B cell (primary cell): ENCODE data around the gene EXOC3. TPM values are rescaled to one million over a fixed set of nuclear protein-coding genes. Genes with fewer than 3 reads are reported as not detected.

Source experiments
- ATAC-seq: fragments of 200-7000 bp; cut with Tn5 transposase; one replicate; pipeline ENCODE4 v1.10.0; 2021; ENCODE audit warnings: low read depth, mild to moderate bottlenecking, moderate number of reproducible peaks, moderate library complexity
- CTCF ChIA-PET: fragments of 350-600 bp; sonication (Branson Sonifier 250); formaldehyde crosslinking; loops from one replicate; lab custom pipeline; 2021; ENCODE audit warnings: antibody characterized with exemption, inconsistent platforms; lab: Charles Lee
- POLR2A ChIA-PET: fragments of 350-600 bp; sonication (Branson Sonifier 250); formaldehyde crosslinking; loops from one replicate; lab custom pipeline; 2021; ENCODE audit warnings: antibody characterized with exemption; lab: Charles Lee
- DNase-seq: peaks from one replicate; pipeline ENCODE4 v3.0.0; 2013
- H2AFZ ChIP-seq: 2 replicates; pipeline ENCODE4 v1.6.1; 2012; ENCODE audit warnings: mild to moderate bottlenecking, low read depth, low read length; ENCODE audit not compliant: insufficient read depth, poor library complexity, severe bottlenecking
- H3K27ac ChIP-seq, 2 donors: 1 replicate in 1 of 2; 2 replicates in 1 of 2; pipeline ENCODE4 v1.5.1; 2012 to 2013; ENCODE audit warnings: low read length in 2 of 2, mild to moderate bottlenecking in 2 of 2, moderate library complexity in 1 of 2
- H3K27me3 ChIP-seq, 4 experiments: fragments of 200-600 bp in 1 of 4; sonication (generic) in 1 of 4; replicated peaks in 1 of 4; 1 replicate in 2 of 4; 2 replicates in 2 of 4; pipeline versions ENCODE4 v1.6.1 to v1.7.0; 2013 to 2016; ENCODE audit warnings: low read length in 3 of 4, mild to moderate bottlenecking in 2 of 4, mixed read lengths in 1 of 4, moderate library complexity in 1 of 4; ENCODE audit not compliant: insufficient read depth in 4 of 4, control insufficient read depth in 3 of 4; ENCODE audit errors: control extremely low read depth in 1 of 4
- H3K36me3 ChIP-seq, 2 experiments: replicated peaks in 1 of 2; 1 replicate in 1 of 2; 2 replicates in 1 of 2; pipeline versions ENCODE4 v1.6.1 to v1.7.1; 2013; ENCODE audit warnings: low read length in 1 of 2; ENCODE audit not compliant: insufficient read depth in 2 of 2, control insufficient read depth in 1 of 2; ENCODE audit errors: control extremely low read depth in 1 of 2, extremely low read depth in 1 of 2
- H3K4me1 ChIP-seq, 2 donors: fragments of 200-600 bp in 1 of 2; sonication (generic) in 1 of 2; 1 replicate in 1 of 2; 2 replicates in 1 of 2; pipeline versions ENCODE4 v1.5.1 to v1.6.1; 2013 to 2017; ENCODE audit warnings: low read length in 2 of 2; ENCODE audit not compliant: control insufficient read depth in 2 of 2, insufficient read depth in 2 of 2
- H3K4me2 ChIP-seq: replicated peaks from 2 replicates; pipeline ENCODE3; 2012; ENCODE audit warnings: mild to moderate bottlenecking, low read depth, low read length; ENCODE audit not compliant: poor library complexity, severe bottlenecking
- H3K4me3 ChIP-seq, 5 experiments: fragments of 200-600 bp in 1 of 5; sonication (generic) in 1 of 5; 1 replicate in 3 of 5; 2 replicates in 2 of 5; pipeline versions ENCODE4 v1.5.1 to v1.7.0; 2011 to 2016; ENCODE audit warnings: low read length in 4 of 5, mild to moderate bottlenecking in 4 of 5, low read depth in 2 of 5, control low read depth in 1 of 5, moderate library complexity in 1 of 5; ENCODE audit not compliant: insufficient read depth in 1 of 5; ENCODE audit errors: control extremely low read depth in 1 of 5, extremely low read depth in 1 of 5
- H3K79me2 ChIP-seq: fragments of 200-600 bp; sonication (generic); one replicate; pipeline ENCODE4 v1.6.0; 2016; ENCODE audit warnings: low read length; ENCODE audit not compliant: control insufficient read depth, insufficient read depth
- H3K9ac ChIP-seq: fragments of 200-600 bp; sonication (generic); 2 replicates; pipeline ENCODE4 v1.6.1; 2017; ENCODE audit warnings: mild to moderate bottlenecking, low read length, moderate library complexity
- H3K9me3 ChIP-seq, 3 donors: one replicate each; pipeline versions ENCODE4 v1.6.1 to v1.7.1; 2013; ENCODE audit warnings: low read length in 2 of 3; ENCODE audit not compliant: control insufficient read depth in 2 of 3, insufficient read depth in 1 of 3; ENCODE audit errors: control extremely low read depth in 1 of 3
- H4K20me1 ChIP-seq: 2 replicates; pipeline ENCODE4 v1.6.0; 2012; ENCODE audit warnings: mild to moderate bottlenecking, low read length; ENCODE audit not compliant: insufficient read depth, control insufficient read depth, poor library complexity, severe bottlenecking
- H3K27ac Mint-ChIP-seq: one replicate; pipeline ENCODE4 v1.8.0; 2021; ENCODE audit warnings: mixed read lengths
- H3K27me3 Mint-ChIP-seq: one replicate; pipeline ENCODE4 v1.8.0; 2021; ENCODE audit warnings: mixed read lengths
- H3K4me1 Mint-ChIP-seq: one replicate; pipeline ENCODE4 v1.8.0; 2021; ENCODE audit warnings: mixed read lengths
- H3K4me3 Mint-ChIP-seq: one replicate; pipeline ENCODE4 v1.8.0; 2021; ENCODE audit warnings: mixed read lengths
- H3K9me3 Mint-ChIP-seq: one replicate; pipeline ENCODE4 v1.8.0; 2022; ENCODE audit warnings: mixed read lengths; ENCODE audit not compliant: insufficient read depth
- CTCF ChIP-seq: fragments of 200-600 bp; IDR thresholded peaks from one replicate; pipeline ENCODE4 v1.8.0; 2022; ENCODE audit warnings: antibody characterized with exemption, mild to moderate bottlenecking
- EZH2 ChIP-seq: IDR thresholded peaks from 2 replicates; pipeline ENCODE4 v1.6.1; 2012; ENCODE audit warnings: borderline replicate concordance, low read depth, mild to moderate bottlenecking, moderate library complexity, low read length; ENCODE audit not compliant: insufficient read depth, poor library complexity, severe bottlenecking
- WGBS: methylation state at CpG from one replicate; pipeline ENCODE4 v1.1.5; 2013; ENCODE audit warnings: missing lambda C conversion rate; ENCODE audit not compliant: insufficient coverage; 5-methylcytosine and 5-hydroxymethylcytosine counted together
- intact Hi-C: fragments of 100-400 bp; cut with micrococcal nuclease; formaldehyde crosslinking; loops from one replicate; pipeline ENCODE4 v1.10.0; 2022
- polyA plus RNA-seq: library from polyadenylated mRNA; depleted of rRNA; stranded (reverse); fragments of >200 nt; gene quantifications from 2 replicates; pipeline ENCODE4 v1.2.3, GENCODE V29; 2012
- total RNA-seq, 2 donors: library from RNA; stranded (reverse); fragments of 120-200 nt in 1 of 2; gene quantifications; 1 replicate in 1 of 2; 2 replicates in 1 of 2; pipeline versions ENCODE4 v1.2.3 to v1.2.4, GENCODE V29; 2013 to 2022

Gene EXOC3
- total and polyA plus RNA-seq, 2 donors (not counting 1 experiment from before 2014, with no cell fraction given) = 44.0 to 97.1 TPM

- H3K4me2 ChIP-seq = no peak overlapping the region
- no peaks in the 10 kb centered on the region for H4K20me1 ChIP-seq
- peaks cover 20% of the 10 kb centered on the region for H3K4me1 Mint-ChIP-seq
- WGBS = no CpG with 5 or more reads among the region's 6 CpGs
- no peak overlapping the region for H2AFZ ChIP-seq
- ChIA-PET CTCF (interaction anchor here (1.0 kb wide), 1 partner anchor 13 kb away, joined by 3 read pairs; no protein-coding TSS in a partner anchor), POLR2A (no interaction called here)
- peaks cover 43% of the 10 kb centered on the region for H3K27me3 Mint-ChIP-seq
- peaks cover 0 to 10% (median 0%) of the 10 kb centered on the region in 4 experiments for H3K27me3 ChIP-seq
- ATAC-seq (no peak), DNase-seq (no peak)
- H3K9me3 ChIP-seq = peaks cover 0 to 5% (median 0%) of the 10 kb centered on the region in 3 donors
- no peaks in the 10 kb centered on the region for H3K9me3 Mint-ChIP-seq
- no peak overlapping the region for H3K4me3 Mint-ChIP-seq
- no peak overlapping the region for H3K9ac ChIP-seq
- no peak for TF ChIP-seq CTCF
- TF ChIP-seq EZH2 = no peak
- intact Hi-C loops = no loop called here
- no peak overlapping the region for H3K27ac Mint-ChIP-seq
- H3K4me3 ChIP-seq = no peak overlapping the region
- peaks cover 17% of the 10 kb centered on the region in 2 donors for H3K4me1 ChIP-seq
- H3K27ac ChIP-seq = no peak overlapping the region
- no peaks in the 10 kb centered on the region for H3K79me2 ChIP-seq
- no peaks in the 10 kb centered on the region for H3K36me3 ChIP-seq
These were observed 35.9 kb upstream of the EXOC3 start for GRCh38 chr5:407051-407450.

GRCh38 chr5:407801-408268 lies 35.1 kb upstream of the EXOC3 start:
- 86% methylated on average over 5 of the region's 8 CpGs for WGBS
- Mint-ChIP-seq H3K4me1 (peaks cover 15% of the 10 kb centered on the region), H3K9me3 (no peaks in the 10 kb centered on the region), H3K4me3 (no peak overlapping the region), H3K27ac (no peak overlapping the region), H3K27me3 (peaks cover 44% of the 10 kb centered on the region)
- Histone ChIP-seq H3K9ac (no peak overlapping the region), H3K27ac (no peak overlapping the region), H3K4me2 (no peak overlapping the region), H3K79me2 (no peaks in the 10 kb centered on the region), H3K9me3 (no peaks in the 10 kb centered on the region), H3K4me1 (peaks cover 12% of the 10 kb centered on the region in 2 donors), H2AFZ (no peak overlapping the region), H3K36me3 (no peaks in the 10 kb centered on the region), H4K20me1 (no peaks in the 10 kb centered on the region), H3K4me3 (no peak overlapping the region), H3K27me3 (peaks cover 0 to 10% (median 0%) of the 10 kb centered on the region in 4 experiments)
- intact Hi-C loops = no loop called here
- CTCF ChIA-PET = interaction anchor here (1.0 kb wide), 1 partner anchor 23 kb away, joined by 4 read pairs; no protein-coding TSS in a partner anchor
- POLR2A ChIA-PET = no interaction called here
- no peak for DNase-seq
- no peak for ATAC-seq
- TF ChIP-seq CTCF = no peak
- no peak for TF ChIP-seq EZH2
